Parathyroid adenoma (tissue), 2 donors: ENCODE data around the gene ATP6V0A1.

Experiments used
- H2AFZ ChIP-seq: fragments of 300-600 bp; sonication (generic); one replicate; pipeline ENCODE4 v1.7.0; 2017; ENCODE audit warnings: antibody characterized with exemption, mild to moderate bottlenecking
- H3K27ac ChIP-seq: fragments of 300-600 bp; sonication (generic); one replicate; pipeline ENCODE4 v1.7.0; 2017
- H3K27me3 ChIP-seq: fragments of 300-600 bp; sonication (generic); one replicate; pipeline ENCODE4 v1.7.0; 2017; ENCODE audit warnings: low read length; ENCODE audit not compliant: control insufficient read depth, insufficient read depth
- H3K36me3 ChIP-seq: fragments of 300-600 bp; sonication (generic); one replicate; pipeline ENCODE4 v1.7.0; 2017; ENCODE audit warnings: low read length; ENCODE audit not compliant: control insufficient read depth, insufficient read depth
- H3K4me1 ChIP-seq: fragments of 300-600 bp; sonication (generic); one replicate; pipeline ENCODE4 v1.7.0; 2017; ENCODE audit warnings: control low read depth
- H3K4me2 ChIP-seq: fragments of 300-600 bp; sonication (generic); one replicate; pipeline ENCODE4 v1.7.0; 2017; ENCODE audit warnings: low read length
- H3K4me3 ChIP-seq: fragments of 300-600 bp; sonication (generic); one replicate; pipeline ENCODE4 v1.7.0; 2017; ENCODE audit warnings: low read depth, low read length
- H3K79me2 ChIP-seq: fragments of 300-600 bp; sonication (generic); one replicate; pipeline ENCODE4 v1.7.0; 2017; ENCODE audit warnings: control low read depth
- H3K9ac ChIP-seq: fragments of 300-600 bp; sonication (generic); one replicate; pipeline ENCODE4 v1.7.0; 2017; ENCODE audit warnings: mild to moderate bottlenecking
- H3K9me3 ChIP-seq: fragments of 300-600 bp; sonication (generic); one replicate; pipeline ENCODE4 v1.7.0; 2017; ENCODE audit warnings: low read length; ENCODE audit not compliant: control insufficient read depth
- CTCF ChIP-seq: fragments of 300-600 bp; sonication (generic); IDR thresholded peaks from one replicate; pipeline ENCODE4 v1.7.0; 2017; ENCODE audit warnings: antibody characterized with exemption, mild to moderate bottlenecking
- donor health status: primary hyperparathyroidism.

The ATP6V0A1 gene

GRCh38 chr17:42521036-42521435, 62.4 kb downstream of the ATP6V0A1 start:
- Histone ChIP-seq H3K9ac (no peak overlapping the region), H2AFZ (no peak overlapping the region), H3K27me3 (no peaks in the 10 kb centered on the region), H3K4me3 (no peak overlapping the region), H3K27ac (peak overlapping the region; percentile 95), H3K4me2 (no peak overlapping the region), H3K9me3 (no peaks in the 10 kb centered on the region), H3K4me1 (peaks cover 35% of the 10 kb centered on the region), H3K79me2 (no peaks in the 10 kb centered on the region), H3K36me3 (no peaks in the 10 kb centered on the region)
- no peak for TF ChIP-seq CTCF

- no peak overlapping the region for H2AFZ ChIP-seq
- no peak overlapping the region for H3K4me3 ChIP-seq
- no peak overlapping the region for H3K4me2 ChIP-seq
- H3K27ac ChIP-seq: no peak overlapping the region
- no peaks in the 10 kb centered on the region for H3K36me3 ChIP-seq
- no peaks in the 10 kb centered on the region for H3K9me3 ChIP-seq
- no peak overlapping the region for H3K9ac ChIP-seq
- H3K79me2 ChIP-seq: no peaks in the 10 kb centered on the region
- peaks cover 35% of the 10 kb centered on the region for H3K4me1 ChIP-seq
- H3K27me3 ChIP-seq: no peaks in the 10 kb centered on the region
- no peak for TF ChIP-seq CTCF
These were observed 63.1 kb downstream of the ATP6V0A1 start for GRCh38 chr17:42521666-42522262.

- no peak overlapping the region for H3K4me2 ChIP-seq
- H3K4me3 ChIP-seq: no peak overlapping the region
- no peaks in the 10 kb centered on the region for H3K79me2 ChIP-seq
- no peak for TF ChIP-seq CTCF
- no peak overlapping the region for H2AFZ ChIP-seq
- H3K9me3 ChIP-seq: no peaks in the 10 kb centered on the region
- peaks cover 39% of the 10 kb centered on the region for H3K4me1 ChIP-seq
- no peaks in the 10 kb centered on the region for H3K36me3 ChIP-seq
- no peak overlapping the region for H3K9ac ChIP-seq
- no peaks in the 10 kb centered on the region for H3K27me3 ChIP-seq
- peak overlapping the region; percentile 11 for H3K27ac ChIP-seq
These were observed 63.6 kb downstream of the ATP6V0A1 start for GRCh38 chr17:42522263-42522790.

- Histone ChIP-seq H3K27me3 (no peaks in the 10 kb centered on the region), H3K27ac (peak overlapping the region; percentile 11), H3K79me2 (no peaks in the 10 kb centered on the region), H2AFZ (no peak overlapping the region), H3K9ac (no peak overlapping the region), H3K9me3 (no peaks in the 10 kb centered on the region), H3K4me3 (no peak overlapping the region), H3K4me2 (no peak overlapping the region), H3K36me3 (no peaks in the 10 kb centered on the region), H3K4me1 (peaks cover 39% of the 10 kb centered on the region)
- TF ChIP-seq CTCF: no peak
These were observed 64.2 kb downstream of the ATP6V0A1 start for GRCh38 chr17:42522798-42523278.

- H3K4me3 ChIP-seq: no peak overlapping the region
These were observed 66.5 kb downstream of the ATP6V0A1 start for GRCh38 chr17:42525221-42525620.

More at GRCh38 chr17:42525221-42525620, 66.5 kb downstream of the ATP6V0A1 start:
- TF ChIP-seq CTCF: no peak
- peaks cover 17% of the 10 kb centered on the region for H3K4me1 ChIP-seq
- H3K27me3 ChIP-seq: no peaks in the 10 kb centered on the region
- H3K79me2 ChIP-seq: no peaks in the 10 kb centered on the region
- no peak overlapping the region for H3K9ac ChIP-seq
- H3K36me3 ChIP-seq: no peaks in the 10 kb centered on the region
- no peak overlapping the region for H3K4me2 ChIP-seq
- no peaks in the 10 kb centered on the region for H3K9me3 ChIP-seq
- H2AFZ ChIP-seq: no peak overlapping the region
- no peak overlapping the region for H3K27ac ChIP-seq
